HG02970 (cell line): ENCODE results near the gene TGFBR1.
"Not testable (repeated sequence)": the region's sequence is repeated elsewhere in the genome, so short reads cannot be mapped to it uniquely, and the experiment has no call there.

Experiments
- ATAC-seq: cut with Tn5 transposase; IDR thresholded peaks from one replicate; pipeline ENCODE4 v1.9.1; 2021; ENCODE audit warnings: mild to moderate bottlenecking, moderate library complexity, moderate number of reproducible peaks; ENCODE audit not compliant: unreplicated experiment, low FRiP score

Gene TGFBR1

GRCh38 chr9:99075246-99075912, 29.5 kb upstream of the TGFBR1 start:
- ATAC-seq: no peak

GRCh38 chr9:99076030-99076429, 28.9 kb upstream of the TGFBR1 start:
- no peak for ATAC-seq

- no peak for ATAC-seq
Measured at GRCh38 chr9:99076483-99077171, 28.3 kb upstream of the TGFBR1 start.

- ATAC-seq: no peak
Measured at GRCh38 chr9:99078717-99079116, 26.2 kb upstream of the TGFBR1 start.

GRCh38 chr9:99079542-99079941, 25.4 kb upstream of the TGFBR1 start:
- no peak for ATAC-seq

- no peak for ATAC-seq
Measured at GRCh38 chr9:99083051-99083450, 21.9 kb upstream of the TGFBR1 start.

- no peak for ATAC-seq
Measured at GRCh38 chr9:99085949-99086948, 18.7 kb upstream of the TGFBR1 start.

- ATAC-seq: no peak
Measured at GRCh38 chr9:99087462-99087861, 17.5 kb upstream of the TGFBR1 start.

- ATAC-seq: no peak
Measured at GRCh38 chr9:99090336-99091130, 14.4 kb upstream of the TGFBR1 start.

- no peak for ATAC-seq
Measured at GRCh38 chr9:99092643-99093491, 12.0 kb upstream of the TGFBR1 start.

GRCh38 chr9:99093492-99093791, 11.5 kb upstream of the TGFBR1 start:
- ATAC-seq: no peak

GRCh38 chr9:99095565-99095964, 9.3 kb upstream of the TGFBR1 start:
- ATAC-seq: no peak

- ATAC-seq: no peak
Measured at GRCh38 chr9:99096409-99096808, 8.5 kb upstream of the TGFBR1 start.

- ATAC-seq: not testable (repeated sequence)
Measured at GRCh38 chr9:99099806-99100585, 4.9 kb upstream of the TGFBR1 start.

GRCh38 chr9:99101271-99101670, 3.6 kb upstream of the TGFBR1 start:
- no peak for ATAC-seq

- ATAC-seq: no peak
Measured at GRCh38 chr9:99101812-99102211, 3.1 kb upstream of the TGFBR1 start.

GRCh38 chr9:99103054-99103895, 1.6 kb upstream of the TGFBR1 start:
- ATAC-seq: no peak

GRCh38 chr9:99103901-99104458, 933 bp upstream of the TGFBR1 start:
- no peak for ATAC-seq
